Measurements from ENCODE around the gene KCNMB3.

KCNMB3 gene

GRCh38 chr3:179200790-179201189 is 50.1 kb downstream of the KCNMB3 start:
- no peak for TF ChIP-seq CTCF (conservative IDR thresholded peaks at IDR 0.05; ENCODE audit: low read depth)
- DNase-seq (ENCODE audit: low spot score): no peak
- POLR2A ChIA-PET (ENCODE audit: low non-redundant PET): no interaction called here

GRCh38 chr3:179196700-179197099 is 54.2 kb downstream of the KCNMB3 start:
- ChIA-PET POLR2A (ENCODE audit: low non-redundant PET) (no interaction called here), CTCF (no interaction called here)
- TF ChIP-seq CTCF (conservative IDR thresholded peaks at IDR 0.05; ENCODE audit: low read depth): no peak
- H3K27ac ChIP-seq: no peak overlapping the region
- no peak for DNase-seq (ENCODE audit: low spot score)

More at GRCh38 chr3:179200790-179201189, 50.1 kb downstream of the KCNMB3 start:
- CTCF ChIA-PET: no interaction called here
- H3K27ac ChIP-seq: no peak overlapping the region

GRCh38 chr3:179196098-179196497 is 54.8 kb downstream of the KCNMB3 start:
- no peak for DNase-seq (ENCODE audit: low spot score)
- no peak overlapping the region for H3K27ac ChIP-seq
- ChIA-PET POLR2A (ENCODE audit: low non-redundant PET) (no interaction called here), CTCF (no interaction called here)
- no peak for TF ChIP-seq CTCF (conservative IDR thresholded peaks at IDR 0.05; ENCODE audit: low read depth)

- POLR2A ChIA-PET (ENCODE audit: low non-redundant PET): no interaction called here
- no peak overlapping the region for H3K27ac ChIP-seq
- no peak for DNase-seq (ENCODE audit: low spot score)
- no peak for TF ChIP-seq CTCF (conservative IDR thresholded peaks at IDR 0.05; ENCODE audit: low read depth)
- CTCF ChIA-PET: interaction anchor here (0.6 kb wide), 1 partner anchor 121 kb away, joined by 3 read pairs; no protein-coding TSS in a partner anchor
Measured at GRCh38 chr3:179194931-179195330, 56.0 kb downstream of the KCNMB3 start.

Measured in RWPE1 (cell line).